MM.1S (cell line): ENCODE measurements around the gene ELK3.

Source experiments
- DNase-seq: peaks from one replicate; pipeline ENCODE4 v3.0.0-alpha.2; 2015
- H2AFZ ChIP-seq: fragments of 300-600 bp; sonication (generic); 2 replicates; pipeline ENCODE4 v1.6.0; 2016; ENCODE audit warnings: antibody characterized with exemption, low read length
- H3F3A ChIP-seq: fragments of 300-600 bp; sonication (generic); 2 replicates; pipeline ENCODE4 v1.6.1; 2016; ENCODE audit warnings: mild to moderate bottlenecking, antibody characterized with exemption, low read length, moderate library complexity, mixed read lengths; ENCODE audit not compliant: insufficient read depth
- H3K27ac ChIP-seq: fragments of 300-600 bp; sonication (generic); 2 replicates; pipeline ENCODE4 v1.5.1; 2016; ENCODE audit warnings: mild to moderate bottlenecking, low read length
- H3K27me3 ChIP-seq: fragments of 300-600 bp; sonication (generic); replicated peaks from 2 replicates; pipeline ENCODE4 v1.6.0; 2016; ENCODE audit warnings: low read length; ENCODE audit not compliant: insufficient read depth
- H3K36me3 ChIP-seq: fragments of 300-600 bp; sonication (generic); replicated peaks from 2 replicates; pipeline ENCODE4 v1.6.1; 2016; ENCODE audit warnings: mild to moderate bottlenecking, low read length, mixed read lengths; ENCODE audit not compliant: insufficient read depth
- H3K4me1 ChIP-seq: fragments of 300-600 bp; sonication (generic); 2 replicates; pipeline ENCODE4 v1.6.1; 2016; ENCODE audit warnings: low read length, mixed read lengths
- H3K4me2 ChIP-seq: fragments of 300-600 bp; sonication (generic); 2 replicates; pipeline ENCODE4 v1.6.0; 2016; ENCODE audit warnings: low read depth, low read length
- H3K4me3 ChIP-seq: fragments of 300-600 bp; sonication (generic); 2 replicates; pipeline ENCODE4 v1.5.1; 2016; ENCODE audit warnings: low read length, mixed read lengths
- H3K79me2 ChIP-seq: fragments of 300-600 bp; sonication (generic); 2 replicates; pipeline ENCODE4 v1.6.1; 2016; ENCODE audit warnings: mixed run types, low read length, mixed read lengths
- H3K9ac ChIP-seq: fragments of 300-600 bp; sonication (generic); 2 replicates; pipeline ENCODE4 v1.6.1; 2016; ENCODE audit warnings: low read length, mixed read lengths
- H3K9me2 ChIP-seq: fragments of 300-600 bp; sonication (generic); replicated peaks from 2 replicates; pipeline ENCODE4 v1.6.1; 2016; ENCODE audit warnings: mild to moderate bottlenecking, low read length, mixed read lengths; ENCODE audit not compliant: insufficient read depth
- H3K9me3 ChIP-seq: fragments of 300-600 bp; sonication (generic); replicated peaks from 2 replicates; pipeline ENCODE4 v1.6.1; 2016; ENCODE audit warnings: mild to moderate bottlenecking, low read length, mixed read lengths; ENCODE audit not compliant: insufficient read depth
- H4K20me1 ChIP-seq: fragments of 300-600 bp; sonication (generic); 2 replicates; pipeline ENCODE4 v1.6.1; 2016; ENCODE audit warnings: mild to moderate bottlenecking, low read length, moderate library complexity, mixed read lengths; ENCODE audit not compliant: insufficient read depth
- CTCF ChIP-seq: fragments of 300-600 bp; sonication (generic); IDR thresholded peaks from 2 replicates; pipeline ENCODE4 v1.5.1; 2016; ENCODE audit warnings: antibody characterized with exemption, low read length, mixed read lengths
- EZH2 ChIP-seq: fragments of 300-600 bp; sonication (generic); optimal IDR thresholded peaks from 2 replicates; pipeline ENCODE3; 2017; ENCODE audit warnings: low read depth, mild to moderate bottlenecking, antibody characterized with exemption, low read length, mixed read lengths
- EZH2phosphoT487 ChIP-seq: fragments of 300-600 bp; sonication (generic); IDR thresholded peaks from 2 replicates; pipeline ENCODE4 v1.6.1; 2018; ENCODE audit warnings: antibody characterized with exemption, low read length

The ELK3 gene

GRCh38 chr12:96152164-96152563 is 42.0 kb upstream of the ELK3 start:
- H2AFZ ChIP-seq = no peak overlapping the region
- no peak overlapping the region for H3K27ac ChIP-seq
- no peak overlapping the region for H3K4me3 ChIP-seq

GRCh38 chr12:96153131-96153725 is 40.9 kb upstream of the ELK3 start:
- H3K36me3 ChIP-seq = no peaks in the 10 kb centered on the region
- no peak overlapping the region for H3K4me3 ChIP-seq
- H3K79me2 ChIP-seq = no peaks in the 10 kb centered on the region
- no peak for DNase-seq
- no peak overlapping the region for H3K27ac ChIP-seq
- no peak overlapping the region for H3K4me2 ChIP-seq
- TF ChIP-seq EZH2 (no peak), CTCF (no peak), EZH2phosphoT487 (no peak)
- H3K9ac ChIP-seq = no peak overlapping the region
- H3K27me3 ChIP-seq = no peaks in the 10 kb centered on the region
- H3K9me3 ChIP-seq = no peaks in the 10 kb centered on the region
- no peaks in the 10 kb centered on the region for H3K4me1 ChIP-seq
- H2AFZ ChIP-seq = no peak overlapping the region
- no peaks in the 10 kb centered on the region for H4K20me1 ChIP-seq
- no peaks in the 10 kb centered on the region for H3F3A ChIP-seq
- no peaks in the 10 kb centered on the region for H3K9me2 ChIP-seq

More at GRCh38 chr12:96152164-96152563, 42.0 kb upstream of the ELK3 start:
- Histone ChIP-seq H3K9me3 (no peaks in the 10 kb centered on the region), H3K9ac (no peak overlapping the region), H3K79me2 (no peaks in the 10 kb centered on the region), H3K36me3 (no peaks in the 10 kb centered on the region), H4K20me1 (no peaks in the 10 kb centered on the region), H3K27me3 (no peaks in the 10 kb centered on the region), H3K4me2 (no peak overlapping the region), H3F3A (no peaks in the 10 kb centered on the region), H3K9me2 (no peaks in the 10 kb centered on the region), H3K4me1 (no peaks in the 10 kb centered on the region)
- no peak for DNase-seq
- TF ChIP-seq EZH2 (no peak), EZH2phosphoT487 (no peak), CTCF (no peak)

GRCh38 chr12:96155181-96155580 is 39.0 kb upstream of the ELK3 start:
- no peak for DNase-seq
- no peaks in the 10 kb centered on the region for H3K36me3 ChIP-seq
- H4K20me1 ChIP-seq = no peaks in the 10 kb centered on the region
- no peaks in the 10 kb centered on the region for H3K4me1 ChIP-seq
- no peak for TF ChIP-seq EZH2
- no peak for TF ChIP-seq EZH2phosphoT487
- TF ChIP-seq CTCF = no peak
- no peaks in the 10 kb centered on the region for H3F3A ChIP-seq
- H3K9me2 ChIP-seq = no peaks in the 10 kb centered on the region
- no peak overlapping the region for H2AFZ ChIP-seq
- no peak overlapping the region for H3K4me2 ChIP-seq
- H3K9me3 ChIP-seq = no peaks in the 10 kb centered on the region
- H3K79me2 ChIP-seq = no peaks in the 10 kb centered on the region
- no peak overlapping the region for H3K4me3 ChIP-seq
- H3K27me3 ChIP-seq = no peaks in the 10 kb centered on the region
- no peak overlapping the region for H3K9ac ChIP-seq
- no peak overlapping the region for H3K27ac ChIP-seq
